Pulmonary artery endothelial cell (primary cell): ENCODE measurements around the gene FADS6. TPM values are rescaled to one million over a fixed set of nuclear protein-coding genes. Genes with fewer than 3 reads are reported as not detected.

ENCODE experiments used
- DNase-seq: peaks from one replicate; pipeline ENCODE4 v3.0.0-alpha.2; 2011; ENCODE audit warnings: low read depth, low spot score
- total RNA-seq: library from RNA; depleted of rRNA; stranded (reverse); fragments of >200 nt; gene quantifications from 2 replicates; pipeline ENCODE4 v1.2.3, GENCODE V29; 2014

Gene FADS6
- total RNA-seq, 1 donor from 2014 or later, result not detected

DNA sequence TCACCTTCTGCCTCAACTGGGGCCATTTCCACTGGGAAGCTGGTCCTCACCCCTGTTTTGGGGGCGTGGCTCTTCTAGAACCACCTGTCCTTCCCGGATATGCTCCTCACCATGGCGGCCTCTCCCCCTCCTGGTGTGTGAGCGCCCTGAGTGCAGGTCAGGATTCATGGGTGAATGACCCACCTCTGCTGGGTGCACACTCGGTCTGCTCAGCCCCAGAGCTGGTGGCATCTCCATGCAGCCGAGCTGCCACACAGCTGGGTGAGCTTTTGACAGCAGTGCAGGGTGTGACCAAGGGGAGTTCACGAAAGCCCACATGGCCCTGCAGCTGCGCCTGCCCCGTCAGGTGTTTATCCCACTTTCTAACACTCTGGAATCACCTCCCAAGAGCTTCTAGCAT, 61.0 kb downstream of the FADS6 start:
- DNase-seq, result no peak

GRCh38 chr17:74831444-74832146, 61.8 kb downstream of the FADS6 start:
- no peak for DNase-seq

- DNase-seq, result no peak
Observed at GRCh38 chr17:74830861-74831260, 62.6 kb downstream of the FADS6 start.

- DNase-seq, result no peak
Observed at GRCh38 chr17:74827800-74828199, 65.6 kb downstream of the FADS6 start.

Other genes starting within 250 kb of the FADS6 start
- not detected in 2 replicates for gene CD300LF, start 180.7 kb downstream of the FADS6 start, total RNA-seq
- gene RAB37, start 156.4 kb downstream of the FADS6 start, total RNA-seq, result 0.32 and 0.53 TPM in 2 replicates
- gene NHERF1, start 145.0 kb downstream of the FADS6 start, total RNA-seq, result 10.0 and 12.0 TPM in 2 replicates
- gene NAT9, start 117.3 kb downstream of the FADS6 start, total RNA-seq, result 27.0 and 31.3 TPM in 2 replicates
- gene GRIN2C, start 33.7 kb downstream of the FADS6 start, total RNA-seq, result 0.07 and 0.21 TPM in 2 replicates
- 50.8 and 64.9 TPM in 2 replicates for gene FDXR, start 20.6 kb downstream of the FADS6 start, total RNA-seq
- not detected in 2 replicates for gene USH1G, start 29.6 kb upstream of the FADS6 start, total RNA-seq
- gene OTOP2, start 30.6 kb upstream of the FADS6 start, total RNA-seq, result not detected in 2 replicates
- not detected in 2 replicates for gene OTOP3, start 42.3 kb upstream of the FADS6 start, total RNA-seq
- gene HID1, start 79.1 kb upstream of the FADS6 start, total RNA-seq, result 8.7 and 12.2 TPM in 2 replicates
- 13.4 and 15.7 TPM in 2 replicates for gene CDR2L, start 94.0 kb upstream of the FADS6 start, total RNA-seq
- 32.8 and 43.4 TPM in 2 replicates for gene MRPL58, start 119.0 kb upstream of the FADS6 start, total RNA-seq
- 173 and 218 TPM in 2 replicates for gene ATP5PD, start 153.3 kb upstream of the FADS6 start, total RNA-seq
- 14.4 and 17.5 TPM in 2 replicates for gene KCTD2, start 153.6 kb upstream of the FADS6 start, total RNA-seq
- gene SLC16A5, start 194.3 kb upstream of the FADS6 start, total RNA-seq, result 5.0 and 7.1 TPM in 2 replicates
- 2.4 and 4.1 TPM in 2 replicates for gene ARMC7, start 216.3 kb upstream of the FADS6 start, total RNA-seq
- gene NT5C, start 238.1 kb upstream of the FADS6 start, total RNA-seq, result 9.5 TPM in 2 replicates